Inflammatory macrophage (primary cell): Measurements from ENCODE around the gene LEPR.

Experiments used
- DNase-seq, 2 donors: peaks; one replicate each; pipeline ENCODE4 v3.0.0-alpha.2; 2020 to 2022

LEPR gene

DNA sequence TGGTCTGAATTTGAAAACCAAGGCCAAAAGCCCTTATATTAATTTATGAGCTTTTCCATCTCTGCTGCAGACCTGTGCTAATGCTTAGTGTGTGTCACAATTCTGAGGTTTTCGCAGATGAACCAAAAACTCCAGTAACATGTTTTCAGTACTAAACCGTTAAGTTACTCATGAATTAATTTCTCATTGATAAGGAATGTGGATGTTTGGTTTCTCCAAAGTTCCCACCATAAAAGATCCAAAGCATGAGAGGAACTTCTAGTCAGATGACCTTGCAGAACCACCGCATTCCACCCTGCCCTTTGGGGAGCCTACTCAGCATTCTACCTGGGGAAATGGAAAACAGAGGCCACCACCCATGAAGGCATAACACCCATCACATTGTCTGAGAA is 7.5 kb upstream of the LEPR start:
- no peak for DNase-seq

DNA sequence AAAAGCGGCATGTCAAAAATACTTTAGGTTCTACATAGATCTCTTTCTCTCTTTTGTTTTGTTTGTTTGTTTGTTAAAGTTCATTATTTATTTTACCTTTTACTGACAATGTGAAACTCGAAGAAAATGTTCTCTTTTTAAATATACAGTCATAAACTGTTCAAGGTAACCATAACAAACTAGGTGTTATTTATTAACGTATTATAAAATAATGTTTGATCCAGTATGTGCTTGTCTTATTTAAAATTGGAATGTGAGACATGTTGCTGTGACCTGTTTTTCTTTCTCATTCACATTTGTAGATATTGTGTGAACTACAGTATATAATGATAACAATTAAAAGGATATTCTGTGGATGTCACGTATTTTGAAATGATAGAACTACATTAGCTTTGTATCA is 5.9 kb upstream of the LEPR start:
- DNase-seq: no peak

DNA sequence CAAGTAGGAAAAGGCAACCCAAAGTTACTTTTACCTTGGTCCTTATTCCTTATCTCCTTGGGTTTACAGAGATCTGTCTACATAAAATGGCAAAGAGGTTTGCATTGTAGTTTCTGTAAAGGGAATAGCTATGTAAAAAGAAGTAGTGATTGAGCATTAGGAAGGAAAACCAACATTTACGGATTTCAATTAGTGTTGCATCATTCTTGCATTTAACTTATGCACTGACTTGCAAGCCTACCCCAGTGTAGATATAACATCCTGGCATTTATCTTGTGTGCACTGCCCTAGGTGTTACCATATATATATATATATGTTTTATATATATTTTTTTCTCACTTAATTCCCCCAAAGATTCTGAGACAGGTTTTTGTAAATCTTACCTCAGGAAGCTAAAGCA is 3.7 kb upstream of the LEPR start:
- DNase-seq: no peak

DNA sequence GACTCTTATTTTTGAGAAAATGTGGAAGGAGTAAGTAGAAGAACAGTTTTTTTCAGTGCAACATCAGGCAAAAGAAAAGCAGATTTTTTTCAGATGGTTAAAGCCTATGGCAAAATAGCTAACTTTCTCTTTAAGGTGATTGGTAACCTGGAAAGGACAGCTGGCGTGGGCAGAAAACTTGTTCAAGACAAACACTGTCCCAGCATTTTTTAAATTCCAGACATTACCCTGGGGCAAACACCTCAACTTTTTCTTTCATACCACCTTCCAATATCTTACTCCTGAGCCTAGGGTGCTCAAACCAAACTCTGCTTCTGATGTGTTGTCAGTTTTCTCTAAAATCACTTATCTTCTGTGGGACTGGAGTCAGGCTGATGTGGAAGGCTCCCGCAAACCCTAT is 2.7 kb upstream of the LEPR start:
- no peak for DNase-seq

DNA sequence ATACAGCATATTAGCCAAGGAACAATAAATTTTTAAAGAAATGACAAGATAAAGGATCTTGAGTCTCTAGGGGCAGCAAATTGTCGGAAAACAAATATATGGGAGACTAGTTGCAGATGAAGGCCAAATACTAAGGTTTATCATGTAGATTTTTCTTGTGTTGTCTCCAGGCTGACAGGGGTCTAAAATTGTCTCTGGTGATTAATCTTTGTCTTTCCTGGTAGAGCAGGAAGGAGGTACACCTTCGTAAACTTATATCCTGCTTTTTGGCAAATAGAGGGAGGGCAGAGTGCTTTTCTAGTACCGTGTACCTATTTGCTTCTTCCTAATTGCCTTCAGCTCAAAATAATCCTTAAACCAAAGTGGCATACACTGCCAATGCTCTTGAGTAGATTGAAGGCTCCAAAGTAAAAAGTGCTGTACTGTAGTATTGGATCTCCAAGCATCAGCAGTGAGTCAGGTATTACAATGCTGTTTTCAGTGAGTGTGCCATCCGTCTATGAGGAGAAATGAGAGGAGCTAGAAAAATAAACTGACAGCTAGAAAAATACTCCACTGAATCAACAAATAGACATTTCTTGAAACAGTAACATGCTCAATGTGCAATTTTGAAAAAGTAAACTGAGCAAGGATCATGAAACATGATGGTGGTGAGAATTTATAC is 1.8 kb upstream of the LEPR start:
- no peak for DNase-seq

DNA sequence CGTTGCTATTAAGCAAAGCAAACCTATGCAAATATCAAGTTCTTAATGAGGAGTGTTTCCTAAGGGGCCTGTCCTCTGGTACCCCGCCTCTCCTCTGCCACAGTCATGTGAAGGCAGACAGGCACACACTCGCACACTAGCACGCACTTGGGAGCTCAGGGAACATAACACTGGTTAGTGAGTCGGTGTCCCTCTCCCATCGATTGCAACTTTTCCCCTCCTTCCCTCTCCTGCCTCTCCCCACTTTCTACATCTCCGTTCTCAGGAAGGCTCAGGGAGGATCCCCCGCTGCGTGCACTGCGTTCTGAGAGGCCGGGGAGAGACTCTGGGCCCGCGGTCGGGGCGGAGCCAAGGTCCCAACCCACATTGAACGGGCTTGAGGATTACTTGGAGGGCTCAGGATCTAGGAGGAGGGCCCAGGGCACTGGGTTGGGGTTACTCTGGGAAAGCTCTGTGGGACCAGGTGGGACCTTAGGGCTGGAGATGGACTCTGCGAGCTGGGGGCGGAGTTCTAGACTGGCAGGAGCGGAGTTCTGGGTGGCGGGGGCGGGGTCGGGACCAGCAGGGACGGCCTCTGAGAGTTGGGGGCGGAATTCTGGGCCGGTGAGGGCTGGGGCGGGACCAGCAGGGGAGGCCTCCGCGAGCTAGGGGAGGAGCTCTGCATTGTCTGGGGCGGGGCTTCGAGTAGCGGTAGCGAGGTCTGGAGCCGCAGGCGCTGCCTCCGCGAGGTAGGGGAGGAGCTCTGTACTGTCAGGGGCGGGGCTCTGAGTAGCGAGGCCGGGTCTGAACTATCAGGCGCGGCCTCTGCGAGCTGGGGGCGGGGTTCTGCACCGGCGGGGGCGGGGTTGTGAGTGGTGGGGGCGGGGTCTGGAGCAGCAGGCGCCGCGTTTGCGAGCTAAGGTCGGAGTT is 533 bp upstream of the LEPR start:
- DNase-seq: peak; percentile 99

DNA sequence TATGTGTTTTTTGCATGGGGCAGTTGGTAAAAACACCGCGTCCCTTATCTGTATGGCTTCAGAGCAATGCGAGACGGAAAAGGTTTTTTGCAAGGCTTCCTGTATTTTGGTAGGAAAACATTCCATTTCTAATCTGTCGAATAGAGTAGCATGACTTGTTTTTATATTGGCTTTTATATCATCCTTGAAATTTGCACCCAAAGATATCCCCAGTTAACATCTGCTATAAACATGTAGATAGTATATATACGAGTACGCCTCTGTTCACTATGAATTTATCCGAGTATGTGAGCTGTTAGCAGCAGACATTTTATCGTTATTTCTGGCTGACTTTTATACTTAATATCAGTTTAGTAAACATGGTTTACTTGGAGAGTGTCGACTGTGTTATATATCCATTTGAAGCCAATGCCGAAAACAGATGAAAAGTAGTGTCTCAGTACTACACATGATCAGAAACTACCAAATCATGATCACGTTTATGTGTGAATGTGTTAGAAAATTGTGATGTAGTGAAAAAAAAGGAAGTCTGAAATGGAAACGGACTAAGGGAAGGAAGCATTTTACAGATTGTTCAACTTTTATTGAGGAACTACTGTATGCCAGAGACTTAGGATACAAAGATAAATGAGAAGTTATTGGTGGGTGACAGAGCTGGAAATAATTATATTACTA is 1.0 kb downstream of the LEPR start:
- peak; percentile 41 to 87 for DNase-seq

DNA sequence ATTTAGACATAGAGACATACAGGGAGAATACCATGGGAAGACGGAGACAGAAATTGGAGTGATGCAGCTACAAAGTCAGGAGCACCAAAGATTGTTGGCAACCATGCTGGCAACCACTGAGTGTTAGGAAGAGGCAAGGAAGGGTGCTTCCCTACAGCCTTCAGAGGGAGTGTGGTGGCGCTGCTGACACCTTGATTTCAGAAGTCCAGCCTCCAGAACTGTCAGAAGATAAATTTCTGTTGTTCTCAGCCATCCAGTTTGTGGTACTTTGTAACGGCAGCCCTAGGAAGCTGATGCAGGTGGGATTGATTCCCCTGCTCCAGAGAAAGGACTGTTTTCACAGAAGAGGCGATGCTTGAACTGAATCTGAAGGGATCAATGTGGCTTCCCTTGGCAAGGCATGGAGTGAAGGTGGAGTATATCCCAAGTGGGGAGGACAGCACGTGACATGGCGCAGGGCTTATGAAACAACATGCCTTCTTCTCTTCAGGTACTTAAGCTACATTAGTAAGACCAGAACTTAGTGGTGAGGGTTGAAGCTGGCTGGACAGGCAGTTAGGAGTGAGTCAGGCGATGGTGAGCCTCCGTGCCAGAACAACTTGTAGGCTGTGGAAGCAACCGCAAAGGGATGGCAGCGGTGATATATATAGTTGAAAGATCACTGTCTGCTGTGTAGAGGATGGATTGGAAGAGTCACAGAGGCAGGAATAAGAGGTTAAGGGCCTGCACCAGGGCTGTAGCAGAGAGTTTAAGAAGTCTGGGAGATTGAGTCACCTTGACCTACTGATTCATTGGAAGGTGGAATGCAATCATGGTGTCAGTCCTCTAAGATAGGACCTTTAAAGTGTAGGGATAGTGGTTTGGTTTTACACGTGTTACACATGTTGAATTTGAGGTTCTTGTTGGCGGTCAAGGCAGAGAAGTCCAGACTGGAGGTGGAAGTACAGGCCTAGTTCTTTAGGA is 2.1 kb downstream of the LEPR start:
- DNase-seq: no peak

DNA sequence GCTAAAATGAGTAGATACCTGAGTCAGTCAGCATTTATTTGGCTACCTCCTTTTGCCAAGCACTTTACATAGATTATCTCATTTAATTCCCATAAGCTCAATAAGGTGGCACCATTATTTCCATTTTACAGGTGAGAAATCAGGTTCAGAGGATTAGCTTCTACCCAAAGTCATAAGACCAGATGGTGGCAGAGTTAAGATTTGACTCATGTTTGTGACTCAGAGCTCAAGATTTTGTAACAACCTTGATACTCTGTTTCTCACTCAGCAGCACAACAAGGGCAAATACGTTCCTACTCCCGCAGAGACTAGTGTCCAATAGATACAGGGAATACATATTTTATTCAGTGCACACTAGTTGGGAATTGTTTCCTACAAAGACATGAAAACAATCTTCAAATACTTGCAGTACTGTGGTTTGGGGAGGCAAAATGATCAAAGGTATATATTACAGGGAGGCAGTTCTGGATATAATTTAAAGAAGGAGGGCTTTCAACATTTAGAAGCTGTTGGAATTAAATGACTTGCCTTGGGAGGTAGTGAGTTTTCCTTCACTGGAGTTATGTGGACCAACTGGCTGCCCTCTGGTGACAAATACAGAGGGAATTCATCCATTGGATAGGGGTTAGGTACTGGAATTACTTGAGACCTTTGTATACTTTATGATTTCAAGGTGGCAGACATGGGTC is 3.6 kb downstream of the LEPR start:
- DNase-seq: peak; percentile 77 to 81

DNA sequence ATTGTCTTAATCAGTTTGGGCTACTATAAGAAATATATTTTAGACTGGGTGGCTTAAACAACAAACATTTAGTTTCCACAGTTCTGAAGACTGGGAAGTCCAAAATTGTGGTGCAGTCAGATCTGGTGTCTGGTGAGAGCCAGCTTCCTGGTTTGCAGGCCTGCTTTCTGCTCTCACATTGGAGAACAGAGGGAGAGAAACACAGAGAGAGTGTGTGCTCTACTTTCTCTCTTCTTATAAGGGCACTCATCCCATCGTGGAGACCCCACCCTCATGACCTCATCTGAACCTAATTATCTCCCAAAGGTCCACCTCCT is 4.1 kb downstream of the LEPR start:
- peak; percentile 21 to 48 for DNase-seq

DNA sequence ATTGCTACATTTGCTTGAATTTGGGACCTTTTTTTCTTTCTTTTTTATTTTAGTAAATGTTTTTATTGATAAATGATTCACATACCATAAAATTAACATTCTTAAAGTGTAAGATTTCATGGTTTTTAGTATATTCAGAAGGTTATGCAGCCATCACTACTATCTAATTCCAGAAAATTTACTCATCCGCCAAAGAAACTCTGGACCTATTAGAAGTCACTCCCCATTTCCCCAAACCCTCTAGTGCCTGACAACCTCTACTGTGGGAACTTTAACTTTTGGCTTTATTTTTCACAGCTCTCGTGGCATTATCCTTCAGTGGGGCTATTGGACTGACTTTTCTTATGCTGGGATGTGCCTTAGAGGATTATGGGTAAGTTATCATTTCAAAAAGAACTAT is 4.5 kb downstream of the LEPR start:
- no peak for DNase-seq

DNA sequence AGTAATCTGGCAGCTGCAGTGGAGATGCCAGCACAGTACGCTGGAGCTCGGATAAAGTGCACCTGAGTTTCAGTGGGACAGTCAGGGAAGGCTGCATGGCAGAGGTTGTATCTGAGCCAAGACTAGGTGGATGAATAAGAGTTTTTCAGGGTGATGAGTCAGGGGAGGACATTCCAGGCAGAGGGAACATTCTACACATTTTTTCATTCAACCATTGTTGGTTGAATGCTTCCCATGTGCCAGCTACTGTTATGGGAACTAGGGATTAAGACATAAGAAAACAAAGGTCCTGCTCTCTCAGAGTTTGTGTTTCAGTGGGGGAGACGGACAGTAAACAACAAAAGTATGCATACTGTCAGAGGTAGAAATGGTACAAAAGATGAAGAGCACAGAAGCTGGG is 5.2 kb downstream of the LEPR start:
- no peak for DNase-seq

DNA sequence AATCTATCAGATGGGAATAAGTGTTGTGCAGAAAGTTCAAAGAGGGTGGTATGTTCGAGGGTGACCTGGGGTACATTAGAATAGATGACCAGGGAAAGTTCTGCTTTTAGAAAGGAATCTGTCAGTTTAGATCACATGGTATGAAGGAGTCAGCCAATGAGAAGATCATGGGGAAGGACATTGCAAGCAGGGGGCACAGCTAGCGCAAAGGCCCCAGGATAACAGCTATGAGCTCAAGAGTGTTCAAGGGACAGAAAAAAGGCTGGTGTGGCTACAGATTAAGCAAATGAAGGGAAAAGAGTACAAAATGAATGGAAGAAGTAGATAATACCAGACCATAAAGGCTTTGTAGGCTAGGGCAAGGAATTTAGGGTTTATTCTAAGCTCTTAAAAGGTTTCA is 8.6 kb downstream of the LEPR start:
- no peak for DNase-seq

DNA sequence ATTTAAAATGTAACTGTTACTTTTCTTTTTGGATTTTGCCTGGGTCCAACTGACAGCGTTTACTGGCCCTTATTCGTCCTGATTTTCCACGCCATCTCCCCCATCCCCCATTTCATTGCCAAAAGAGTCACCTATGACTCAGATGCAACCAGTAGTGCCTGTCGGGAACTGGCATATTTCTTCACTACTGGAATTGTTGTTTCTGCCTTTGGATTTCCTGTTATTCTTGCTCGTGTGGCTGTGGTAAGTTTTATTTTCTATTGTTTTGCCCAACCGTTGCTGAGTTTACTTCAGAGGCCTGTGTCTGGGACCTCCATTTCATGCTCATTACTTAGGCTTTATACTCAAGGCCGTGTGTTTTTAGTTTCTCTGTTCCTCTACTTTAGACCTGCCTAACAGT is 9.3 kb downstream of the LEPR start:
- DNase-seq: peak; percentile 69

DNA sequence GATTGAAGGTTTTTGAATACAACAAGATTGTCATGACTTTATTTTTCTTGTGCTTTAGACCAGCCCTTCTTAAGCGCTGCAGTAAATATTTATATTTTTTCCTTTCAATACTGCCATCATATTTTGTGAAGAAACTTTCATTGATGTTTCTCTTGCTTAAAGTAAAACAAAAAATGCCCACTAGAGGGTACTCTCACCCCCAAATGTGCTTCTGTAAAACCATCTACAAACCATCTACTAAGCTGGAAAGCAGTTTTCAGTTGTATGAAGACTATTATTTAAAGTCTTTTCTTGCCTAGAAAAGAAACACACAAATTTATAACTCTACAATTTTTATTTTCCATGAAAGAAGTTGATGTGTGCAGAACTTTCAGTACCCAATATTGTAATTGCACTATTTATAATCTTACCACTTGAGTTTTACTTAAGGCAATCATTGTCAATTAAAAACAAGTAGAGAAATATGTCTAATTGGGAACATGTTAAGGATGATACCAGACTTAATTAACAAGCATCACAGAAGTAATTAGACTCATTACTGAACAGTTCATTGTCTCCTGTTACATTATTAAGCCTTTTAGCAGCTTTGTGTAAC is 10.7 kb downstream of the LEPR start:
- DNase-seq: peak; percentile 36 to 42

DNA sequence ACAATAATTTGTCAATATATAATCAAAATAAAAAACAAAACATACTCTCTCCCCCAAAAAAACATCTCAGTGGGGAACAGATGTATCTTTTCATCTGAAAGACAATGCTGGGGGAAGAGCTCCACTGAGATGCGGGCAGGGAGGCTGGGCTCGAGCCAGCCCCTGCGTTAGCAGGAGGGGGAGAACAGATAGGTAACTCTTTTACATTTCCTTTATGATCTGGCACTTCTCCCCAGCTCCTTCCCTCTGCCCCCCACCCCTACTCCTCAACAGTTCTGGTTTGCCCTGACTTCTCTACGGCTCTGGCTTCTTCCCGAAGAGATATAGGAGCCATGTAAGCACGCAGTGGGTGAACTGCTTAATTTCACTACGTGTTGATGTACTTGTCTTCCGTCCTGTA is 12.4 kb downstream of the LEPR start:
- no peak for DNase-seq

DNA sequence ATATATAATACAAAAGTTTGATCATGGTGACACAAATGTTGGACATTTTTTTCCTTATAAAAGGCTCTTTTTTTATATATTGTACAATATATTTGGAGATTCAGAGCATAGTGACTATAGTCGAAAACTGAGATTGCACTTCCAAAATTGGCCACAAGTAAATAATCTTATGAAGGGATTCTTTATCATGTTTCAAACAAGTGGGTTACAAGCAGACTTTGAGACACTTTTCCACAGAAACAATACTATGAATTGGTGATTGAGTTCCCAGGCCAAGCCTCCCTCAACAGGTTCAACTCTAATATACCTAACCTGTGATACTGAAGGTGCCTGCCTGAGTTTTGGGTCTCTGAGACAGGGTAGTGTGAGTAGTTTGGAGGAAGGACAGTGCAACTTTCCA is 13.8 kb downstream of the LEPR start:
- no peak for DNase-seq

DNA sequence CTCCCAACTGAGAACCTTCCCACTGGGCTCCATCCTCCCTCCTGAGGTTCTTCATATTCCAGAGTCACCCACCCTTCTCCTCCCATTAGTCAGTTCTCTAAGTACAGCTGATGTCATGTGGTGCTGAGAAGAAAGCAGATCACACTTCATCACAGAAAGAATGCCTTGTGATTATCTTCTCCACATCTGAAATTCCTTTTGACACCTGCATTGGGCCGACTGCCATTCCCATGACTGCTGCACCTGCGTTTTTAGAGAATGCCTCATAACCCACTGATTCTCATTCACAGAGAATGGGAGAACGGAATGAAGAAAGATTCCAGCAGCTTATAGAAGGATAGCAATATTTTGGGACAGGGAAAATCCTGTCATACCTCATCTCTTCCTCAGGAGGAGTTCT is 14.3 kb downstream of the LEPR start:
- no peak for DNase-seq

DNA sequence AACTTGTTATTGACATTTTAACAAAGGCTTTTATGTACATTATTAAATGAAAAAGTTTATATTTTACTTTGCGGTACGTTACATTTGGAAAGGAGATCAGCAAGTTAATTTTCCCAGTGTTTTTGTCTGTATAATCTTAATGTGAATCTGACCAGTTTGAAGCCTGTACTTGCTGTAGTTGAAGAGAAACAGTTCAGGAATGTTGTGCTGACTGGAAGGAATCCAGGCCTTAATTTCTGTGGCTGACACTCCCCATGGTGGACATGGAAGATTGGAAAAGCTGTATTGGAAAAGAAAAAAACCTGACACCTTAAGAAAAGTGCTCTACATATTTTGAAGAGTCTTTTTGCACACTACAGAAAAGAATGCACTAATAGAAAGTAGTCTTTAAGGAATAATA is 15.5 kb downstream of the LEPR start:
- DNase-seq: no peak

DNA sequence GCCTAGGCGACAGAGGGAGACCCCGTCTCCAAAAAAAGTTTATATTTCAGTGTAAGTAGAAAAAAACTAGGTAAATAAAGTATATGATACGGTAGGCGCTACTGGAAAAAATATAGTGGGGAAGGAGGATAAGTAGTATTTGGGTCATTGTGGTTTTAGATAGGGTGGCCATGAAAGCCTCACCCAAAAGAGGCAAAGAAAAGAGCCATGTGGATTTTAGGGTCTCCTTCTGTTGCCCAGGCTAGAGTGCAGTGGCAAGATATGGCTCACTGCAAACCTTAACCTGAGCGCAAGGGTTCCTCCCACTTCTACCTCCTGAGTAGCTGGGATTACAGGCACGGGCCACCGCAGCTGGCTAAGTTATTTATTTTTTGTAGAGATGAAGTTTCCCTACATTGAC is 17.1 kb downstream of the LEPR start:
- DNase-seq: no peak

DNA sequence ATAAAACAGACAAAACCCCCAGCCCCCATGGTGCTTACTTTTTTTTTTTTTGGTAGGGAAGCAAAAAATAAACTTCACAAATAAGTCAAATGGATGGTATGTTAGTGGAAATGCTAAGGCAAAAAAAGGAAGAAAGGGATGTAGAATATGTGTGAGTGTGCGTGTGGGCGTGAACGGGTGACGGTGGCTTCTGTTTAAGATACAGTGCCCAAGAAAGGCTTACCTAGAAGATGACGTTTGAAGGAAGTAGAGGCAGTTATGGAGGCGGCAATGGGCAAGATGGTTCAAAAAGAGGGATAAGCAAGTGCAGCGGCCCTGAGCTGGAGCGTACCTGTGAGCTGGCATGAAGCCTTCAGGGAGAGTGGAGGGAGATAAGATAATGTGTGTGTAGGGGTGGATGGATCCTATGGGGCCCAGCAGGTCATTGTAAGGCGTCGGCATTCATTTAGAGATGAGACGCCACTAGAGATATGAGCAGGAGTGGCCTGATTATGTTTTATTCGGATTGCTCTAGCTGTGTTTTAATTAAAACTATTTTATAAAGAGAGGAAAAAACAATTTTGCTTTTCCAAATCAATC is 19.9 kb downstream of the LEPR start:
- DNase-seq: no peak
